Keratinocyte (primary cell): ENCODE results near the gene GRM7. TPM values are rescaled to one million over a fixed set of nuclear protein-coding genes. Genes with fewer than 3 reads are reported as not detected.

ENCODE experiments used
- DNase-seq: peaks from one replicate; pipeline ENCODE4 v3.0.0-alpha.2; 2011; ENCODE audit warnings: low read depth, missing footprints, low spot score
- FAIRE-seq: peaks from 2 replicates; lab custom pipeline; 2011; peaks lifted over from hg19 to GRCh38; lab: Jason Lieb, UNC
- H2AFZ ChIP-seq: 2 replicates; pipeline ENCODE4 v1.6.0; 2012; ENCODE audit warnings: low read length, control low read depth, inconsistent platforms; ENCODE audit not compliant: control insufficient read depth
- H3K27ac ChIP-seq: 2 replicates; pipeline ENCODE4 v1.5.1; 2011; ENCODE audit warnings: low read length; ENCODE audit not compliant: control insufficient read depth, insufficient read depth
- H3K27me3 ChIP-seq: 3 replicates; pipeline ENCODE4 v1.6.0; 2011; ENCODE audit warnings: low read length; ENCODE audit not compliant: control insufficient read depth, insufficient read depth; ENCODE audit errors: extremely low read depth
- H3K36me3 ChIP-seq, 2 experiments: 2 replicates in 1 of 2; 3 replicates in 1 of 2; pipeline ENCODE4 v1.5.1; 2011; ENCODE audit warnings: low read length in 2 of 2, mild to moderate bottlenecking in 1 of 2; ENCODE audit not compliant: control insufficient read depth in 2 of 2, insufficient read depth in 2 of 2; ENCODE audit errors: extremely low read depth in 1 of 2
- H3K4me1 ChIP-seq: 3 replicates; pipeline ENCODE4 v1.5.1; 2011; ENCODE audit warnings: low read length; ENCODE audit not compliant: control insufficient read depth, insufficient read depth; ENCODE audit errors: extremely low read depth
- H3K4me2 ChIP-seq: 3 replicates; pipeline ENCODE4 v1.6.0; 2011; ENCODE audit warnings: low read depth, low read length; ENCODE audit not compliant: control insufficient read depth, insufficient read depth; ENCODE audit errors: extremely low read depth
- H3K4me3 ChIP-seq, 3 experiments: fragments of 200-600 bp in 1 of 3; sonication (generic) in 1 of 3; 2 replicates in 2 of 3; 3 replicates in 1 of 3; pipeline ENCODE4 v1.5.1; 2011 to 2016; ENCODE audit warnings: low read length in 3 of 3, mild to moderate bottlenecking in 3 of 3, control low read depth in 2 of 3, inconsistent platforms in 1 of 3, low read depth in 1 of 3, mixed read lengths in 1 of 3, mixed run types in 1 of 3, moderate library complexity in 1 of 3; ENCODE audit not compliant: control insufficient read depth in 2 of 3, insufficient read depth in 2 of 3; ENCODE audit errors: extremely low read depth in 1 of 3
- H3K79me2 ChIP-seq: 2 replicates; pipeline ENCODE4 v1.6.0; 2012; ENCODE audit warnings: low read length; ENCODE audit not compliant: control insufficient read depth, insufficient read depth
- H3K9ac ChIP-seq: 3 replicates; pipeline ENCODE4 v1.6.0; 2011; ENCODE audit warnings: low read length; ENCODE audit not compliant: control insufficient read depth, insufficient read depth; ENCODE audit errors: extremely low read depth
- H3K9me1 ChIP-seq: 3 replicates; pipeline ENCODE4 v1.6.0; 2011; ENCODE audit warnings: low read length; ENCODE audit not compliant: control insufficient read depth, insufficient read depth; ENCODE audit errors: extremely low read depth
- H3K9me3 ChIP-seq: 2 replicates; pipeline ENCODE4 v1.5.1; 2012; ENCODE audit warnings: low read depth, low read length; ENCODE audit not compliant: control insufficient read depth
- H4K20me1 ChIP-seq: 3 replicates; pipeline ENCODE4 v1.6.0; 2011; ENCODE audit warnings: low read length; ENCODE audit not compliant: control insufficient read depth, insufficient read depth; ENCODE audit errors: extremely low read depth
- CTCF ChIP-seq, 3 experiments: IDR thresholded peaks in 1 of 3; conservative IDR thresholded peaks in 1 of 3; optimal IDR thresholded peaks in 1 of 3; 2 replicates in 2 of 3; 3 replicates in 1 of 3; pipeline versions ENCODE3 to v1.5.1; 2011; ENCODE audit warnings: low read length in 3 of 3, mild to moderate bottlenecking in 3 of 3, moderate library complexity in 2 of 3, control low read depth in 1 of 3, inconsistent platforms in 1 of 3; ENCODE audit not compliant: insufficient read depth in 2 of 3; ENCODE audit errors: extremely low read depth in 1 of 3
- EZH2 ChIP-seq: IDR thresholded peaks from one replicate; pipeline ENCODE4 v1.6.1; 2012; ENCODE audit warnings: inconsistent platforms, mild to moderate bottlenecking, low read length, moderate library complexity
- dilution Hi-C: fragments of 300-500 bp; cut with MboI; formaldehyde crosslinking; loops from one replicate; pipeline ENCODE4 v1.7.0; 2020; ENCODE audit warnings: low sequenced_read_pairs; ENCODE audit not compliant: extremely low pct_ligation_motif_present
- polyA plus RNA-seq, 5 experiments: library from polyadenylated mRNA; depleted of rRNA in 3 of 5; stranded (reverse) in 3 of 5; stranded (forward) in 1 of 5; unstranded in 1 of 5; fragments of >200 nt; gene quantifications; 1 replicate in 1 of 5; 2 replicates in 3 of 5; 3 replicates in 1 of 5; pipeline versions ENCODE4 v1.2.1 to v1.2.3, GENCODE V29; 2011 to 2012; ENCODE audit warnings: missing spikeins in 2 of 5, low read depth in 1 of 5, low replicate concordance in 1 of 5

GRM7 gene
- polyA plus RNA-seq, 1 donor (not counting 4 experiments of a cell fraction or from before 2014, with no cell fraction given): not detected

GRCh38 chr3:7410782-7411181 is 549.9 kb downstream of the GRM7 start:
- DNase-seq: no peak
- H3K4me1 ChIP-seq: no peaks in the 10 kb centered on the region
- H3K9ac ChIP-seq: no peak overlapping the region
- H3K79me2 ChIP-seq: no peaks in the 10 kb centered on the region
- H3K4me3 ChIP-seq: no peak overlapping the region
- no peak overlapping the region for H2AFZ ChIP-seq
- H4K20me1 ChIP-seq: no peaks in the 10 kb centered on the region
- no peaks in the 10 kb centered on the region for H3K9me1 ChIP-seq
- no peaks in the 10 kb centered on the region for H3K9me3 ChIP-seq
- FAIRE-seq: no peak
- H3K36me3 ChIP-seq: no peaks in the 10 kb centered on the region
- dilution Hi-C loops: no loop called here
- no peaks in the 10 kb centered on the region for H3K27me3 ChIP-seq
- no peak for TF ChIP-seq EZH2
- no peak for TF ChIP-seq CTCF (optimal IDR thresholded peaks at IDR 0.05 in 1 of 3, IDR thresholded peaks at IDR 0.05 in 1 of 3, conservative IDR thresholded peaks at IDR 0.05 in 1 of 3; ENCODE audit: extremely low read depth in 1 of 3, insufficient read depth in 2 of 3, low read length in 3 of 3)
- no peak overlapping the region for H3K4me2 ChIP-seq
- H3K27ac ChIP-seq: no peak overlapping the region

DNA sequence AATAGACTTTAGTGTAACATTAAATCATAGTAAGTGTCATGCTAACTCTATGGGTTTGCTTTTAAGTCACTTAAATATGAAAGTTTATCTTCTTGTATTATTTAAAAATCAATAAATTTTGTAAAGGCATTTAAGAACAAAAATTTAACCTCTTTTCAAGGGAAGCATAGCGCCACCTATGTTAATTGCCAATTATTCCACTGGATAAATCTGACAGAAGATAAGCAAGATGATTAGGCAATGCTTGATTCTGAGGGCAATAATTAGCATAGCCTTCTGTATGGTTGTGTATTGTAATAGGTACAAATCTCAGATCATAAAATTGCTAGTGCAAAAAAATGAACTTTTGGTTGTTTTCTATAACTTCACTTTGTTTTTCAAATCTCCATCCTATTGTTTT is 560.1 kb downstream of the GRM7 start:
- no peak for FAIRE-seq
- H3K4me2 ChIP-seq: no peak overlapping the region
- H4K20me1 ChIP-seq: no peaks in the 10 kb centered on the region
- no peaks in the 10 kb centered on the region for H3K27me3 ChIP-seq
- no peak for DNase-seq
- H3K9me3 ChIP-seq: no peaks in the 10 kb centered on the region
- H3K9ac ChIP-seq: no peak overlapping the region
- H2AFZ ChIP-seq: no peak overlapping the region
- dilution Hi-C loops: no loop called here
- no peaks in the 10 kb centered on the region for H3K36me3 ChIP-seq
- H3K27ac ChIP-seq: no peak overlapping the region
- TF ChIP-seq EZH2: no peak
- TF ChIP-seq CTCF (optimal IDR thresholded peaks at IDR 0.05 in 1 of 3, IDR thresholded peaks at IDR 0.05 in 1 of 3, conservative IDR thresholded peaks at IDR 0.05 in 1 of 3; ENCODE audit: extremely low read depth in 1 of 3, insufficient read depth in 2 of 3, low read length in 3 of 3): no peak
- H3K9me1 ChIP-seq: no peaks in the 10 kb centered on the region
- H3K79me2 ChIP-seq: no peaks in the 10 kb centered on the region
- H3K4me3 ChIP-seq: no peak overlapping the region
- no peaks in the 10 kb centered on the region for H3K4me1 ChIP-seq
